ENCODE measurements around the gene SETD7.
A peak's percentile ranks its signal among the peaks of the same experiment; 100 is the strongest.

SETD7 gene

DNA sequence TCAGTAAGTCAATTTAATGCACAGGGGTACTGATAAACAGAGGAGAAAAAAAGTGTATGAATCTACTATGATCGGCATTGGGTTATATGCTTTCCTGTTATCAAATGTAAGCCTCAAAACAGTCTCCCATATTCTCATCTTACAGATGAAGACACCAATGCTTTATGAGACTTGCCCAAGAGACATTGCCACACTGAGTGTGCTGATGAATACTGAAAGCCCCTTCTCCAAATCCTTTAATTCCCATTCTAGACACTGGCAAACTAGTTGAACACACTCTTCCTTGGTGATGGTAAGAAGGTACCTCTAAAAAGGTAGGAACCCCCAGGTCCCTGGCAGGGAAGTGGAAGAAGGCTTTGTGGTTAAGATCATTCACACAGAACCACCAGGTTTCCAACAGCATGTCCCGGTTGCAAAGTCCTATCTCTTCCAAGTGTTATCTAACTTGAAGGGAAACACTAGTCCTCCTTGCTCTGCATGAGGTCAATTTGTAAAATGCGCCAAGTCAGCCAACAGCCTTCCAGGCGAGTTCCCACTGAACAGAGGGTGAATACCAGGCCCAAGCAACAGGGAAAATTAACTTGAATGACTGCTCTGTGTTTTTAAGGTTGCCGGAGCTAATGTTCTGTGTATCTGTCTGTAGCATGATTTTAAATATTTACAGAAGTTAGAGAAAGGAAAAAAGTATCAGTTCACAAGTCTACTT lies 5.1 kb downstream of the SETD7 start:
- DNase-seq (ENCODE audit: low read depth) = no peak

DNA sequence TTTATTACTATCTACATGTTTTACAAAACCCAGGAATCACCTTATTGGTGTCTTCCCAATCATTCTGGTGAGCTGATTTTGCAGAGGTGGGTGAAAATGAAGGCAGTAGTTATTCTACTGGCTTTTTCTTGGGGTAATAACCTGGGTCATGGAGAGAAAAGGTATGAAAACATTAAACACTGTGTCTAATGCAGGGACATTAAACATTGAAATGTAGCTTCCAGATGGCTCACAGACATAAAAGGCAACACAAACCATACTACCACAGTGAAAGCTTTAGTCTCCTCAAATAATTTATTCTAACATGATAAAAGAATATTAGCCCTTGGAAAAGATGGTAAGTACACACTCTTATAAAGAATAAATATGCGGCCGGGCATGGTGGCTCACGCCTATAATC lies 8.0 kb downstream of the SETD7 start:
- DNase-seq (ENCODE audit: low read depth) = no peak

DNA sequence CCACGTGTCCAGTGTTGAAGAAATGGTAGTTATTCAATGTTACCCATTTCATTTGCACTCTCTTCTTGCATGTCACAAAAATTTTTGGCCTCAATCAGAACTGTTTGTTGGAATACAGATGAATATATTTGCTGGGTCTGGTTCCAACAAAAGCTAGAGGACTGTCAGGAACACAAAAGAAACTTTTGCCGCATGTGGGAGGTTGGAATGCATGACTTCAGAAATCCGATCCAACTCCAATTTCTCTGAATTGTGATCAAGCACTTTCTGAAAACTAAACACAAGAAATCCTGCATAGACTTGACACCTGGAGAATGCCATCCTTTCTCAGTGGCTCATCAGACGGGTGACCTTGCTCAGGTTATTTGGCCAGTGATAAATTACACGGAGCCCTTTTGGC lies 15.4 kb downstream of the SETD7 start:
- no peak for DNase-seq (ENCODE audit: low read depth)

DNA sequence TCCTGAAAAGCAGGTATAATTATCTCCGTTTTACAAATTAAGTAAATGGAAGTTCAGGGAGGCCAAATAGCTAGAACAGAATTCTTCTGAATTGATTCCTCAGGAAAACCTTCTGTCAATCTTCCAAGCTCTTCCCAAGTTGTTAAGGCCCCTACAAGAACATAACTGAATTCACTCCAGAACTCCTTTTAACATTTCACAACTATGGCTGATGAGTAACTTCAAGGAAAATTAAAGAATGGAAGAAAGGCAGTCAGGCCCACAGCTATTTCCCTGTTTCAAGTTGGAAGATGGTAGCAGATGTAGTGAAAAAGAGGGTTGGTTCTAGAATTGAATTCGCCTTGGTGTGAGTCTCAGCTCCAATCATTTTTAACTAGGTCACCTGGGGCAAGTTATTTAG lies 15.9 kb downstream of the SETD7 start:
- no peak for DNase-seq (ENCODE audit: low read depth)

DNA sequence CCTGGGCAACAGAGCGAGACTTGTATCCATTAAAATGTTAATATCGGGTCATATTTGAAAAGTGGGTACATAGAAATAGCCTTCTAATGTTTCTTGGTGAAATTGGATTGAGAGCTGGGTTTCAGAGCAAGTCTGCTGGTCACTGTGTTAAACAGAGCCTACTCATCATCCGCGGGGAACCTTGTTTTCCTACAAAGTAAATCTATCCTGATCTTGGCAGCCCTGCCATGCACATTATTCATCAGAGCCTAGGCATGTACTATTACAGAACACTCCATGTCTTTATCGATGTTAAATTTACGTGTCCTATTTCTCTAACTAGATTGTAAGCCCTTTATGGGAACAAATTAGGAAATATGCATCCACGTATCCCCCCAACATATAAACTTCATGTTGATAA lies 18.7 kb downstream of the SETD7 start:
- DNase-seq (ENCODE audit: low read depth) = no peak

DNA sequence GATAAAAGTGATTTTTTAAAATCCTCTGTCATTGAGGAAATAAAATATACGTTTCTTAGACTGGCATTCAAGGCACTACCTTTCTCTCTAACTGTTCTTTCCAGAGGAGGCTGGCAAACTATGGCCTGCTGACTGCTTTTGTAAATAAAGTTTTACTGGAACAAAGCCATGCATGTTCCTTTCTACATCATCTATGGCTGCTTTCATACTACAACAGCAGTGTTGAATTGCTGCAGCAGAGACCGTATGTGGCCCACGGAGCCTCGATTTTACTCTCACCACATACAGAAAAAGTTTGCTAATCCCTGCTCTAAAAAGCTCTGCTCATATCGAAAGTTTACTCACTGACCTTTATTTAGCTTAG lies 20.2 kb downstream of the SETD7 start:
- no peak for DNase-seq (ENCODE audit: low read depth)

DNA sequence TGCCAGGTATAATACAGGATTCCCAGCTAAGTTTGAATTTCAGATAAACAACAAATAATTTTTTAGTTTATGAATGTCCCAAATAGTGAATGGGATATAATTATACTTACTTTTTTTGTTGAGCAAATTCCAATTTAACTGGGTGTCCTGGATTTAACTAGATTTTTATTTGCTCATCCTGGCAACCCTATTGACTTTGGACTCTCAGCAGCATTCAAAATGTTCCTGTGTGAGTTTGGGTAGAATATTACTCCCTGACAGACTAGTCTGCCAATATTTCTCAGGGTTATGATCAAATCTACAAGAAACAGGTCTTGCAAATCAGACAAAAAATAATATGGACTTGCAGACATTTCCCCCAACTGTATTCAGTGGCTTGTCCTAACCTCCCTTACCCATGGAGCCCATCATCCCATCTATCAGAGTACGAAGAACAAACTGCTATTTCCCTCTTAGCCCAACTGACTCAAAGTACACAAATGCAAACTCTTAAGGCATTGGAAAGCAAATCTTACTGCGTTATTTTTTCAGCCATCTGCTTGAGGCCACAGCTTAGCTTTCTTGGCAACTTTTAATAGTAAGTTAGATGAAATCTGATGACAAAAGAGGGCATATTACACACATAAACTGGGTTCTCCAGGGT lies 20.7 kb downstream of the SETD7 start:
- DNase-seq (ENCODE audit: low read depth) = no peak

DNA sequence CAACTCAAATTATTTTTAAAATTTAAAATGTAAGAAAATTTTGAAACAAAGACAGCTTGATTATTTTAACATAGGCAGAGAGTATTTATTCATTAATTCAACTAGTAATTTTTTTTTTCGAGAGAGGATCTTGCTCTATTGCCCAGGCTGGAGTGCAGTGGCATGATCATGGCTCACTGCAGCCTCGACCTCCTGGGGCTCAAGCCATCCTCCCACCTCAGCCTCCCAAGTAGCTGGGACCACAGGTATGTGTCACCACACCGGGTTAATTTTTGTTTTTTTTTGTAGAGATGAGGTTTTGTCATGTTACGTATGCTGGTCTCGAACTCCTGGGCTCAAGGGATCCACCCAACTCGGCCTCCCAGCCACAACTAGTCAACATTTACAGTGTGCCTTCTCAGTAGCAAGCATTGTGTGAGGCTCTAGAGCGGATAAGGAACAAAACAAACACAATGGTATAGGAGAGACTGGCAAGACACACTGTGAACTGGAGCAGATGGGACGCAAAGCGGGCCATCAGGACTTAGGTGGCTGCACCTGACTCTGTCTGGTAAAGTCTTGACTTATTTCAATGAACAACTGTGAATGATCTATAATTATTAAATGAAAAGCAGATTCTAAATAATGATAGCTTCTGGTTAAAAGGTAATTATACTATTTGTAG lies 21.6 kb downstream of the SETD7 start:
- DNase-seq (ENCODE audit: low read depth) = no peak

DNA sequence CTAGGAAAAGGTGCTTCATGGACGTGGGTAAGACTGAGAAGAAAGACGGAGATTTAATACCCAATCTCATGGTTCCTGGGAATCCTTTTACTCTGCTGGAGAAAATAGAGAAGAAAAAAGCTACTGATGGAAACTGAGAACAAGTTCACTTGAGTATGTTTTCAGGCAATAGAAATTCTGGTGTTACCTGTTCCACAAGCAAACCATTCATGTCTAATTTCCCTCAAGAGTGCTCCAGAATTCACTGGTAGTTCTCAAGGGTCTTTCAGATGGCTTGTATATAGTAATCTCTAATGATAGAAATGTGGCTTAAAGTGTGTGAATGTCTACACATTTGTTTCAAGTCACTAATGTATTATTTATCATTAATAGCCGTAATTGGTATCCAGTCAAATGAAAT lies 22.5 kb downstream of the SETD7 start:
- no peak for DNase-seq (ENCODE audit: low read depth)

DNA sequence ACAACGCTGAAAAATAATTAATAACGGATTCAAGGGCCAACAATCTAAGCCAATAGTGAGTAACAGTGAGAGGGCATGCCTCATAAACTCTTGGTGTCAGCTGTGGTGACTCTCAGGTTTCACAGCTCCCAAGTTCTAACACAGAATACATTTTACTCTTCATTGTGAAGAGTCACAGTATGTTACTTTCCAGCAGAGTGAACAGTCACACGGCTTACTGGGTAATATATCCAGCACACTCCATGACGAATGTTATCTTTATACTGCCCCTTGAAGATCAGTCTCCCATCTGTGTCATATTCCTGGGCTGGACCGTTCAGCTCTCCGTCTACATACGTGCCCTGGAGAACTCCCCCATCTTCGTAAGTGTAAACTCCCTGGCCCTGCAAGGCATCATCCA lies 23.1 kb downstream of the SETD7 start:
- DNase-seq (ENCODE audit: low read depth) = no peak

DNA sequence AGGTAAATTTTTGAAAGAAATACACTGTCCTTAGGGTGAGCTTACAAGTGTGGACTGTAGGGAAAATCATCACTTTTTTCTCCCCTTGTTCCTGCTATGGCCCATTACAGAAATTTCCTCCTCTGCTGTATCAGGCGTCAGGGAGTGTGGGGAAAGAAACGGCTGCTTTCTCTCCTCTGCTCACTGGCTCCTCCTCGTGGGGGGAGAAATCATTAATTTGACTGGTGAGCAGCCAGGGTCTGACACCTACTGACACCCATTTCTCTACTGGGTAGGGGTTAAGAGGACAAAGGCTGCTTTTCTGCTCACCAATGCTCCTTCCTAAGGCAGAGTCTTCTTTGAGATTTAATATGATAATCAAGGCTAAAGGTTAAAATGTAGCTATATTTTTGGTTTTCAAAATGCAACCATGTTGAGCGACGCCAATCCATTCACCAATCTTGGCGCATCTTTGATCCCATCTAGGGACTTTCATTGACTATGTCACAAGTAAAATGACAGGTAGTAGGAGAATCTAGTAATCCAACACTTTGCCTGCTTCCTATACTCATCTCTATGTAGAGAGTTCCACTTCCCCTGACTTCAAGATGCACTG lies 25.1 kb downstream of the SETD7 start:
- DNase-seq (ENCODE audit: low read depth) = peak; percentile 37

DNA sequence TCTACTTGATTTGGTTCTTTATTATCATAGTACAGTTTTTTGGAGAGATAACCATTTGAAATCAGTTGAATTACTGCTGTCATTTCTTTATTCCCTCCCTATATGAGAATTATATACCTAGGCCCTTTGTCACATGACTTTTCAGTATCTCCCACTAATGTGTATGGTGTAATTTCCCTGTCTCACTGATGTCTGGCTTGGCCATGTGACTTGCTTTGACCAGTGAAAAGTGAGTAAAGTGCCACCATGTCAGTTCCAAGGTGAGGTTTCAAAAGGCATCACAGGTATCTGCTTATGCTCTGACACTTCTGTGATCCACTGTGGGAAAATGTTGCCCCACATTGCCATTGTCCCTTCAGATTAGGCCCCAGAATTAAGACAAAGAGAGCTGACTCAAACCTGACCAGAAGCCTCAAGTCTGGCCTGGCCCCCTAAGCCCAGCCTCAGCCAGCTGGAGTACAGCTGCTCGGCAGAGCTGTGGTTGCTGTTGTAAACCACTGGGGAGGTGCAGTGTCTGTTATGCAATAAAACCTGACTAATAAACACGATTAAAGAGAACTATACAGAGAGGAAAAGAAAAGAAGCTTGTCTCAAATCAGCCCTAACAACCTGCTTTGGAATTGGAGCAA lies 27.5 kb downstream of the SETD7 start:
- DNase-seq (ENCODE audit: low read depth) = no peak

DNA sequence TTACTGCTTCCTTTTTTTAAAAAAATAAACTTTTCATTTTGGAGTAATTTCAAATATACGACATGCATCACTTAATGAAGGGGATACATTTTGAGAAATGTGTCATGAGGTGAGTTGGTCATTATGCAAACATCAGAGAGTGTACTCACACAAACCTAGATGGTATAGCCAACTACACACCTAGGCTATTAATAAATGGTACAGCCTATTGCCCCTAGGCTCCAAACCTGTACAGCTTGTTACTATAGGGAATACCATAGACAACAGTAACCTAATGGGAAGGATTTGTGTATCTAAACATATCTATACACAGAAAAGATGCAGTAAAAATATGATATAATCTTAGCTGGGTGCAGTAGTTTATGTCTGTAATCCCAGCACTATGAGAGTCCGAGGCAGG lies 29.1 kb downstream of the SETD7 start:
- no peak for DNase-seq (ENCODE audit: low read depth)

DNA sequence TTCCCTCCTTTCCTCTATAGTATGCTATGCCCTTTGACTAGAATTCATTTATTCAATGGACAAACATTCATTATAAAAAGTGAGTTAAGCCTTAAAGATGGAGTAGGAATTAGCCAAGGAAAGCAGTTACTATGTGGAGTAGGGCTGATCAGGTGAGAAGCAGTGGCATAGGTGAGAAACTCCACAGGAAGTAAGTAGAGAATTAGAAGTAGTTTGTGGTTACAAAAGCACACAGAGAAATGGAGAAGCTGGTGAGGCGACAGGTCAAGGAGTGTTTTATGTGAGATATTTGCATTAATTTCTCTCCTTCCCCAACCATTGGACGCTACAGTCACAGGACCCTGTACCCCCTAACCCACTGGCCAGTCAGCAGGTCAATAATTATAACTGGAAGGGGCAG lies 30.6 kb downstream of the SETD7 start:
- no peak for DNase-seq (ENCODE audit: low read depth)

DNA sequence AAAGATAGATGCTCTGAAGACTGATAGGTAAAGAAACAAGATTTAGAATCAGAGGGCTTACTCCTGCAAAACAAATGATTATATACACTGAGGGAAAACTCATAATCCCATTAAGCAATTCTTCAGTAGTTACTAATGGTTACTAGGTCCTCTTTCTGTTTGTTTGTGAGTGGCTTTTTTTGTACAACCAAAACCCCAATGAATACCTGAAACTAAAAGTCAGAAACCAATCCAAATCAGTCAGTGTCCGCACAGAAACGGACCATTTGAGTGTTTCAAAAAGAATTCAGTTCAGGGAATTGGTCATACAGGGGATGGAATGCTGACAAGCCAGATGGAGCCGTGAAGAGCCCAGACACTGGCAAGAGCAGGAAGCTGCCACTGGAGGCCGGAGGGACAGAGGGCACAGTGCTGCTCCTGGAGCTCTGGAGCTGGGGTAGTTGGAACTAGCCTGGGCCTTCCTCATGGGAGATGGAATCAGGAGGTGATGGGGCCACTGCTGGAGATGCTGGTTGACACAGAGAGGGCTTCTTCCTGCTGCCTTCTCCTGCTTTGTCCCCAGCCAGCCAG lies 31.9 kb downstream of the SETD7 start:
- no peak for DNase-seq (ENCODE audit: low read depth)

DNA sequence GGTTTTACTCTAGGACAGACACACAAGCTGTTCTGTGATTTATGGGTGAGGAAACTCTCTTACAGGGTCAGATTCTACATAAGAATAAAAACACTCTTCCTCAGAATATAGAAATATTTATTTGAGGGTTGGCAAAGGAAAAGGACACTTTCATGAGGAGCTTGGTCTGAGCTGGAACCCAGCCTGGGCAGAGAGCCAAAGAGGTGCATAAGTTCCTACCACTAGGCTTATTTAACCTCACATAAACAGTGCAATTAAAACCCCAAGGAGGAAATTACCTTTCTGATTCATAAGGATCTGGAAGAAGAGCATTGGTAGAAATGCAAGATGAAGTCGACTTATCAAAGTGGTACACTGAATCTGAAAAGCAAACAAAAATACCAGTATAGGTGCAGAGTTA lies 32.9 kb downstream of the SETD7 start:
- DNase-seq (ENCODE audit: low read depth) = no peak

DNA sequence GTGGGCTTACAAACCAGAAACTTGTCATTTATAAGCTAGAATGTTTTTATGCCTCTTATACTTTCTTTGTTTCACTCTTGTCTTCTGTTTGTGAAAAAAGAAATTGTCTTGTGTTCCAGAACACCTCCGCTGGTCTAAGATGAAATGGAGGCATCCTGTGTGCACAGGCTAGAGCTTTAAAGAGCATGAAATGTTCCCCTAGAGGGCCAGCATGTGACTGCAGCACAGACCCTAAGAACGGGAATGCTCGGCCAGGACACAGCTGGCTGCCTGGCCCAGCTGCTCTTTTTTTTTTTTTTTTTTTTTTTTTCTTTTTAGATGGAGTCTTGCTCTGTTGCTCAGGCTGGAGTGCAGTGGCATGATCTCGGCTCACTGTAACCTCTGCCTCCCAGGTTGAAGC lies 33.6 kb downstream of the SETD7 start:
- DNase-seq (ENCODE audit: low read depth) = no peak

DNA sequence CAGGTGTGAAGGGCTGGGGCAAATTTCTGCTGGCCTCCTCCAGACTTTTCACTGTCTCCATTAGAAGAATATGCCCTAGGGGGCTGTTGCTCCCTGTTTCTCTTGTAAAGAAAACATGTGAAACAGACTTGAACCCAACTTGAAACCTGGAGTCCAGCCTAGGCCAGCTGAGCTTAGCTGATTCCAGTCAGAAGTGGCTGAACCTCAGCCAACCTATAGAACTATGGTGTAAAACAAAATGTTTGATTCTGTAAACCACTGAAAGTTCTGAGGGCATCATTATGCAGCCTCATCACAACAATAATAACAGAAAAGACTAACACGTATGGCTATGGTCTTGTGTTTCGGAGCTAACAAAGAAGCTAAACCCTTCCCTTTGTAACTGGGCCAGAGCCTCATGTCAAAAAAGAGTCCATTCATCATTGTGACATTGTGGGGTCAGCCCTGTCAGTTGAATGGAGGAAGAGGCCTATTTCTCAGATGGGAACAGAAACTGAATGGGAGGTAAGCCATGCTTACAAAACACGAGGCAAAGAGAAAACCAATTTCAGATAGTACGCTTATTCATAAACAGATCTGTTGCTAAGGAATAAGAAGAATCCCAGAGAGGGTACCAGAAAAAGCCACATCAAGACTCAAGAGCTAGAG lies 34.1 kb downstream of the SETD7 start:
- DNase-seq (ENCODE audit: low read depth) = no peak

DNA sequence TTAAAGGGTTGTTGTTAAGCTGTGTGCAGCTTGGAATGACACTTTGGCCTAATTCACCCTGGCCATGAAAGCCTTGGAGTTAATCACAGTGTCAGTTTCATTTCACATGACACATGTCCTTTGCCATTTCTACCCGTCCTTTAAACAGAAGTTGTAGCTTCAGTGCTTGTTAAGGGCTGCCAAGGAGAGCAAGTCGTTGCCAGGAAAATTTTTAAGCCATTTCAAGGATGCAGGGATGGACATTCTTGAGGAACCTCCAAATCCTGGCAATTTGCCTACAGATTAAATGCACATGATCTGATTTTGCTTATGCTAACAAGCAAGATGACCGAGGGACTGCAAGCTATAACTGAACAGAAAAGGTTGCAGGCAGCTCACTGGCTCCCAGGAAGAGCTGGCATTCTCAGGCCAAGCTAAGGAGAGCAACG lies 40.5 kb downstream of the SETD7 start:
- no peak for DNase-seq (ENCODE audit: low read depth)

DNA sequence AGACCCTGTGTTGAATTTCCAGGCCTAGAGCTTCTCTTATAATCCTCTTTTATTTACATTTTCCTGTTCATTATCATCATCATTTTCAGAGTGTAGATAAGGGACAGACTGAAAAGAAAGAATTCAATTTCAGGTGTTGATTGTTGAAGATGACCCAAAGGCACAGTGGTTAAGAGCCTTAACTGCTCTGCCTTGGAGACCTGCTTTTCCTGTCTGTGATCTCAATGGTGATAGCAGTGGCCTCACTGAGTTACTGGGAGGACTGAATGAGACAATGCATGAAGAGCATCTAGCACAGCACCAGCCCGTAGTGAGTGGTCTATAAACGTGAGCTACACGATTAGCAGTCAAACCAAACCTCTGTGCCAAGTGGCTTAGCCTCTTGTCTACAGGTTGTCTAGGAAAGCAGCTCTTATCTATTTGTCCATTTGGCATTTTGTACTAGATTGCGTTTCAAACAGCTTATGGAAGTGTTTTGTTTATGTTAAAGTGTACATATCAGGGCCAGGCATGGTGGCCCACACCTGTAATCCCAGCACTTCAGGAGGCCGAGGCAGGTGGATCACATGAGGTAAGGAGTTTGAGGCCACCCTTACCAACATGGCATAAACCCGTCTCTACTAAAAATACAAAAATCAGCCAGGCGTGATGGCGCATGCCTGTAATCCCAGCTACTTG lies 41.5 kb downstream of the SETD7 start:
- no peak for DNase-seq (ENCODE audit: low read depth)

DNA sequence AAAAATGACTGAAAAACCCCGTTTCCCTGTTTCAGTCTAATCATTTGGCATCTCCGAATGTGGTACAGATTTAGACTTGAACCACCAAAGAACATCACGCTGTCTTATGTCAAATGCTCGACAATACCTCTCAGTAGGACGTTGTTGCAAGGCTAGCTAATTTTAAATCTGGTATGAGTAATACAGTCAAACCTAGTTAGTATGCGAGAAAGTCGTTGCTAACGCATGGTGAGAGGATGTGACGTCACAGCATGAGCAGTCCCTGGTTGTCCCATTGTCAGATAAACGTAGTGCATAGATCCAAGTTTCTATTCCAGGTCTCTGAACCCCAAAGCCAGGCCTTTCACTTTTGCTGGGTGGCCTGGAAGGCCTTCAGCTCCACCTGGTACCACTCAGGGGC lies 44.7 kb downstream of the SETD7 start:
- no peak for DNase-seq (ENCODE audit: low read depth)
